ENCODE measurements around the gene SLC2A9. TPM values are rescaled to one million over a fixed set of nuclear protein-coding genes. Genes with fewer than 3 reads are reported as not detected.
"Not testable (repeated sequence)": the region's sequence is repeated elsewhere in the genome, so short reads cannot be mapped to it uniquely, and the experiment has no call there.

Gene SLC2A9
- total RNA-seq, 1 donor from 2014 or later, result 7.1 TPM

DNA sequence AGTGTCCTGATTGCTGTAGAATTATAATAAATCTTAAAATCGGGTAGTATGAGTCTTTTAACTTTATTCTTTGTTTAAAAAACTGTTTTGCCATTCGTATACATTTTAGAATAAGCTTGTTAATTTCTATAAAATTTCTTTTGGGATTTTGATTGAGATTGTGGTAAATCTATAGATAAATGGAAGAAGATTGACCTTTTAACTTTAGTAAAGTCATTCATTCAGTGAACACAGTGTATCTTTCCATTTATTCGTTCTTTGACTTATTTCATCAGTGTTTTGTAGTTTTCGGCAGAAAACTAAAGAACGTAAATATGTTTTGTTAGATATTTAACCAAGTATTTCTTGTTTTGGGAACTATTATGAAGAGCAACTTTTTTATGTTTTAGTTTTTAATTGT, 201.0 kb downstream of the SLC2A9 start:
- DNase-seq, result no peak

DNA sequence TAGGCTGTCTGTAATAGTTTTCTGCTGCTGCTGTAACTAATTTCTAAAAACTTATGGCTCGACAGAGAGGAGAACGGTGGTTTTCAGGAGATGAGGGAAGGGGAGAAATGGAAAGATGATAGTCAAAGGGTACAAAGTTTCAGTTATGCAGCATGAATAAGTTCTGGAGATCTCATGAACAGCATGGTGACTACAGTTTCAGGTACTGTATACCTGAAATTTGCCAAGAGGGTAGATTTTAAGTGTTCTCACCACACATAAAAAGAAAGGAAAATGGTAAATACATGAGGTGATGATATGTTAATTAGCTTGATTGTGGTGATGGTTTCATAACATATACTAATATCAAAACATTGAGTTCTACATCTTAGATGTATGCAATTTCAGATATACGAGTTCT, 205.0 kb downstream of the SLC2A9 start:
- no peak for DNase-seq

DNA sequence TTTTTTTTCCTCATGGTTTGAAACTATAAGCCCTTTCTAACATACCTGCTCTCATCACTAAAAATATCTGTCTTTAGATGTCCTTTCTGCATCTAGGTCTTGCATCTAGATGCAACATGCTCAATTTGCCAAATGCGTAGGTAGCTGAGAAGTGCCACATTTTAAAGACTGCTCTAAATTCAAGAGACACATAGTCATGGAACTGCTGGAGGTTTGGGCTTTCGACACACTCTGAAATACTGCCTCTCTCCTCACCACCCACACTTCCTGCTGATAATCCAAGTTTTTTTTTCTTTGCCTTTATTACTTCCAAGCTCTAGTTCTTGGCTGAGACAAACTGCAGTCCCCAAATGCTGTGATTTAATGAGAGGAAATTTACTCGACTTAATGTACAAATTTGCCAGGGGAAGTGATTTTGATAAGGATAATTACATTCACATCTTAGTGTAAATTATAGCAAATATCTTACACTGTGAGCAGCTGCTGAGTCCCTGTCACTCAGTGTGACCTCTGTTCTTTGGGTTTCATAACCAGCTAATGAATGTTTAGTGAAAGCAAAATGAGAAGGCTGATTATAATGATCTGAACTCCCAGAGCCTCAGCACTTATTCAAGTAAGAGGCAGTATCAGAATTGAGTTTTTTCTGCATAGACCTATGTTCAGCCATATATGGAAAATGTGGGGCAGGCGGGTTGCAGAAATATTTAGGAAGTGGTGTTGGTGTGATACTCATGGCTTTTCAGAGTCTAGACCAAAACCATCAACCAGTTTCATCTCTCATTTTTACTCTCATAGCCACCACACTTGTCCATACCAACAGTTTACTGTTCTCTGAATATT, 208.6 kb downstream of the SLC2A9 start:
- DNase-seq, result no peak

DNA sequence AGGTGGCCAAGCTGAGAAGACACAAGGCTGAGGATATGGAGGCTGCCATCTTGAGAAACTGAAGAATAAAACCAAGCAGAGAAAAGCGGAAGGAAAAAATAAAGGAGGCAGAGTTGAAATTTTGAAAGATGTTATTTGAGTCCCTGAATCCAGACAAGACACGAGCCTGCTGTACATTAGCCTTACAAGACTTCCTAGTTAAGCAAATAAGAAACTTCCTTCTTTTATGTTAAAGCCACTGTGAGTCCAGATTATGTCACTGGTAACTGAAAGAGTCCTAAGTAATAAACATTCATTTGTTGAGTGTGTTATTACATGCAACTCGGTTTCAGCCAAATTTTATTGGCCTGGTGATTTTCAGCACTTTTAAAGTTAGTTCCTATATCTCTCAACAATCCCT, 209.5 kb downstream of the SLC2A9 start:
- DNase-seq, result no peak

DNA sequence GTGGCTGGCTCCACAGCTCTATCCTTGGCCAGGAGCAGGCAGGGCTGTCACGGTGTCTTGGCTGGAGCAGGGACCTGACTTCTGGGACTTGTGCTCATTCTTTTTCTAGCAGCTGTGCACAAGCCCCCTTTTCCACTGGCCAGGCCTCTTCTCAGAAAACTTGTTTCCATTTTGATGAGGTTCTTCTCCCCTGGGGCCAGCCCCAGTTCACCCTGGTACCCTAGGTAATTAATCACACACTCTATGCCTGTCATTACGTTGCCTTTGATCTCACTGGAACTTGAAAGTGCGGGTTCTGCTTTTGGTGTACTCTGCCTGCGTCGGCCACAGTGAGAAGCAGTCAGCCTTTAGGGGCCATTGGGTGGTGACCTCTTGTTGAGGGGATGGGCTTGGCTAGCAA, 213.2 kb downstream of the SLC2A9 start:
- no peak for DNase-seq

DNA sequence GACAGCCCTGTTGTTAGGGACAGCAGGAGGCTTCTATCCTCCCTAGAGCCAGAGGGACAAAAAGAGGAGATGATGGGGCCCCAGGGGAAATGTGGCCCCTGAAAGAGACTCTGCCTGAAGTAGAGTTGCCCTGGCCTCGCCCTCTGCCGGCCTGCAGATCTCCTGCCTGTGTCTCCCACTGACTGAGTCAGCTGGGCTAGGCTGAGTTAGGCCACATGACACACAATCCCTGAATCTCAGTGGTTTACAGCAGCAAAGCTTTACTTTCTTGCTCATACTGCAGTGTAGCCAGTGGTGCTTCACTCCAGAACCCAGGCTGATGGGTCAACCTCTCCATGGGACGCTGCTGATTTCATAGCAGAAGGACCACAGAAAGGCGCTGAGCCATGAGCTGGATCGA, 216.4 kb downstream of the SLC2A9 start:
- DNase-seq, result no peak

DNA sequence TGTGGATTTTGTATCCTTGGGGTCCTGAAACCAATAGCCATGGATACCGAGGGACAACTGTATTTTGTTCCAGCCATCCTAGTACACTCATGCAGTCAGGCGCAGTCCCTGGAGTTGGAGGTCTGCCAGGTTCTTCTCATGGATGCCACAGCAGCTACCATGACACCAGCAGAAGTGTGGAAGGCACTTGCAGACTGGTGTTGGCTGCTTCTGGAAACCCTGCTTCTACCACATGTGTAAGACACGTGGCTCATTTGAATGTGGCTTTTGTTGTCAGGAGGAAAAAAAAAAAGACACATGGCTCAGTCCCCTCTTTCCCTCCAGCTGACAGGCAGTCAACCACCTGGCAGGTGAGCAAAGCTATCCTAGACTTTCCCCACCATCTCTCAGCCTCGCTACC, 220.4 kb downstream of the SLC2A9 start:
- DNase-seq, result peak; percentile 30

DNA sequence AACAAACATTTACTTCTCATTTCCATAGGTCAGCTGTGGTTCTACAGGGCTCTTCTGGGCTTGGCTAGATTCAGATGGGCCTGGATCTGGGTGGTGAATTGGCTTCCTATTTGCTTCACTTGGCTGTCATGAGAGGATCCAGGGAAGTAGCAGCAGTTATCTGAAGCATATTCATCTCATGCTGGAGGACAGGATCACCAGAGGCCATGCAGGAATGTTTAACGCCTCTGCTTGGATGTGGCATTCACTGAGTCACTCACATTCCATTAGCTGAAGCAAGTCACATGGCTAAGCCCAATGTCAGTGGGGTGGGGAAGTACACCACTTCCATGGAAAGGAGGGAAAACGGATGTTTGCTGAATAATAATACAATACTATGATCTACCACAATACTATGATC, 224.7 kb downstream of the SLC2A9 start:
- DNase-seq, result not testable (repeated sequence)

DNA sequence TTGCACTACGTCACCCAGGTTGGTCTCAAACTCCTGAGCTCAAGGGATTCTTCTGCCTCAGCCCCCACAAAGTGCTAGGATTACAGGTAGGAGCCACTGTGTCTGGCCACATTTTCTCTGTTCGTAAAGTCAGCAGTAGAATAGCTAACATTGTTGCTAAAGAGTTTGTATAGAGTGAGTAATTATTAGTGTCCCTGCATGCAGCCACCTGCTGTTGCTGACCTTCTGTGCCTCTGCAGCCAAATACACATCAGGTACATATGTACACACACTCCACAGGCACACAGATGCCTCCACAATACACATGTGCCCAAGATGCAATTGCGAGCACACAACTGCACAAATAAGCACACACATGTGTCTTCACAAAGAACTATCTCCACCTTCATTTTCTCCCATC, 228.9 kb downstream of the SLC2A9 start:
- DNase-seq, result no peak

DNA sequence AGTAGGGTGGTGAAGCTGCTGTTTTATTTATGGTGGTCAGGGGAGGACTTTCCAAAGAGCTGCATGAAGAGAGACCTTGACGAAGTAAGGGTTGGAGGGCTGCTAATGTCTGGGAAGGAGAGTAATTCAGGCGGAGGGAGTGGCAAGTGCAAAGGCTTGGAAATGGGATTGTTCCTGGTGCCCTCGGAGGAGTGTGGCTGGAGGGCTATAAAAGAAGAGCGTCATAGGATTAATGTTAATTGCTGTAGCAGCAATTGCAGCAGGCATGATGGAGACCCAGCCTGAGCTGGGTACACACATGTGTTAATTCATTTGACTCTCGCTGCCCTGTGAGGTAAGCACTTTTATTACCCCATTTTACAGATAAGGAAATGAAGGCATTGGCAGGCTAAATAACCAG, 235.4 kb downstream of the SLC2A9 start:
- DNase-seq, result not testable (repeated sequence)

DNA sequence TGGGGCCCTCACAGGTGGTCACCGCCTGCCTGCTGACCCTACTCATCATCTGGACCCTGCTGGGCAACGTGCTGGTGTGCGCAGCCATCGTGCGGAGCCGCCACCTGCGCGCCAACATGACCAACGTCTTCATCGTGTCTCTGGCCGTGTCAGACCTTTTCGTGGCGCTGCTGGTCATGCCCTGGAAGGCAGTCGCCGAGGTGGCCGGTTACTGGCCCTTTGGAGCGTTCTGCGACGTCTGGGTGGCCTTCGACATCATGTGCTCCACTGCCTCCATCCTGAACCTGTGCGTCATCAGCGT, 239.2 kb downstream of the SLC2A9 start:
- DNase-seq, result no peak

DNA sequence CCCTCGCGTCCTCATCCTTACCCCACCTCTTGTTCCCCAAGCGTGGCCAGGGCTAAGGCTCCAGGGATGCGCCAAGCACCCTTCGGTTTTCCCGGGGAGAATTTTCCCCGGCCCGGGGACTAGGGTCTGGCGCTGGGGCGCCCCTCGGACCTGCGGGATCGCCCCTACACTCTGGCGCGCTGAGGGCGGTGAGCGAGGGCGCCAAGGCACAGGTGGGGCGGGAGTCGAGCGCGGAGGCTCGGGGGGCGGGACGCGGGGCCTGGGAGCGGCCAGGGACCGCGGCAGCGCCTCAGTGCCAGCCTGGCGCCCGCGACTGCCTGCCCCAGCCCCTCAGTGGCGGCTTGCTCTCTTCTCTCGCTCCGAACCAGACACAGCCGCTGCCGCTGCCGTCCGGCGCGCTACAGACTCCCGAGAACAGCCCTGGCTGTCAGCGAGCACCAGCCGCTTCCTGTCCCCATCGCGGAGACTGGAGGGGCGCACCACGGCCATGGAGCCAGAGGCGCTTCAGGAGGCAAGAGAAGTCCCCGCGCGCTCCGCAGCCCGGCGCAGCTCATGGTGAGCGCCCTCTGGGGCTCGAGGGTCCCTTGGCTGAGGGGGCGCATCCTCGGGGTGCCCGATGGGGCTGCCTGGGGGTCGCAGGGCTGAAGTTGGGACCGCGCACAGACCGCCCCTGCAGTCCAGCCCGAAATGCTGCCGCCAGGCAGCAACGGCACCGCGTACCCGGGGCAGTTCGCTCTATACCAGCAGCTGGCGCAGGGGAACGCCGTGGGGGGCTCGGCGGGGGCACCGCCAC, 239.8 kb downstream of the SLC2A9 start, which contains the start of gene DRD5:
Gene DRD5 (plus strand): TSS at position 292 of the 793 bp plus-strand sequence. CDS start 396 bp downstream, at position 688.
- peak; percentile 46 for DNase-seq

Small RNA genes within 50 kb of the gene (small RNA-seq; reads per million reads assigned to genes)
- gene RNA5SP154 (ENCODE audit: low replicate concordance), result not detected

Other genes starting within 250 kb of the SLC2A9 start
- 1.1 TPM for gene DRD5, start 239.9 kb downstream of the SLC2A9 start, total RNA-seq
- gene WDR1, start 95.3 kb upstream of the SLC2A9 start, total RNA-seq, result 174 TPM